T-helper 17 cell (primary cell): ENCODE results near the gene CDH4. TPM values are rescaled to one million over a fixed set of nuclear protein-coding genes. Genes with fewer than 3 reads are reported as not detected.

ENCODE experiments used
- ATAC-seq: fragments of 150-1000 bp; cut with Tn5 transposase; 2 replicates; pipeline ENCODE4 v1.10.0; 2021; ENCODE audit warnings: mild to moderate bottlenecking, moderate library complexity
- DNase-seq, 3 donors: peaks; one replicate each; pipeline versions ENCODE4 v3.0.0 to v3.0.0-alpha.2; 2020 to 2021
- H3K9me3 ChIP-seq: one replicate; pipeline ENCODE4 v1.7.0; 2013; ENCODE audit warnings: low read length, mild to moderate bottlenecking; ENCODE audit not compliant: control insufficient read depth, poor library complexity, severe bottlenecking
- H3K27ac Mint-ChIP-seq: one replicate; pipeline ENCODE4 v1.8.0; 2022; ENCODE audit warnings: mild to moderate bottlenecking, moderate library complexity, mixed read lengths
- H3K27me3 Mint-ChIP-seq: one replicate; pipeline ENCODE4 v1.8.0; 2022; ENCODE audit warnings: mixed read lengths
- H3K36me3 Mint-ChIP-seq: one replicate; pipeline ENCODE4 v1.8.0; 2022; ENCODE audit warnings: low read depth, mixed read lengths
- H3K4me1 Mint-ChIP-seq: one replicate; pipeline ENCODE4 v1.8.0; 2022; ENCODE audit warnings: mild to moderate bottlenecking, mixed read lengths
- H3K4me3 Mint-ChIP-seq: one replicate; pipeline ENCODE4 v1.8.0; 2022; ENCODE audit warnings: mild to moderate bottlenecking, moderate library complexity, mixed read lengths
- total RNA-seq, 4 donors: library from RNA in 2 of 4; stranded (reverse) in 2 of 4; gene quantifications; one replicate each; pipeline ENCODE4 v1.2.3 and lab custom pipeline; 2022 to 2026

Gene CDH4
- total RNA-seq, 2 donors from 2014 or later, result 0.55 to 0.67 TPM

DNA sequence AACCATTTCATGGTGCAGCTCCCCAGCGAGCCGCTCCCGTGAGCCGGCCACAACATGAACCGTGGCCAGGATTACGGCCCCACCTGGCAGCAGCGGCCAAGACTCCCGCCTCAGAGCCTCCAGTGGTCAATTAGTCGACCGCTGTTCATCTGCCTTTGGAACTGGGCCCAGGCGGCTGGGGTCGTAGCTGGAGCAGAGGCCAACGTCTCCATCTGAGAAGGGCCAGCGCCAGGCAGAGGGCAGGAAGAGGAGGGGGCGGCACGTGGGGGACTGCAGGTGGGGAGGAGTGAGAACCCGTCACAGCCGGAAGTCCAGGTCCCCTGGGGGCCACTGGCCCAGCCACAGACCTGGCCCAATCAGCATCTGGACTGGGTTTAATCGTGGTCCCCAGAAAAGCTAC, 629.4 kb downstream of the CDH4 start:
- H3K36me3 Mint-ChIP-seq, result no peaks in the 10 kb centered on the region
- no peak for DNase-seq
- H3K9me3 ChIP-seq, result no peaks in the 10 kb centered on the region
- no peak overlapping the region for H3K4me3 Mint-ChIP-seq
- H3K27me3 Mint-ChIP-seq, result peaks cover 21% of the 10 kb centered on the region
- ATAC-seq, result no peak
- H3K4me1 Mint-ChIP-seq, result peaks cover 3% of the 10 kb centered on the region
- no peak overlapping the region for H3K27ac Mint-ChIP-seq

DNA sequence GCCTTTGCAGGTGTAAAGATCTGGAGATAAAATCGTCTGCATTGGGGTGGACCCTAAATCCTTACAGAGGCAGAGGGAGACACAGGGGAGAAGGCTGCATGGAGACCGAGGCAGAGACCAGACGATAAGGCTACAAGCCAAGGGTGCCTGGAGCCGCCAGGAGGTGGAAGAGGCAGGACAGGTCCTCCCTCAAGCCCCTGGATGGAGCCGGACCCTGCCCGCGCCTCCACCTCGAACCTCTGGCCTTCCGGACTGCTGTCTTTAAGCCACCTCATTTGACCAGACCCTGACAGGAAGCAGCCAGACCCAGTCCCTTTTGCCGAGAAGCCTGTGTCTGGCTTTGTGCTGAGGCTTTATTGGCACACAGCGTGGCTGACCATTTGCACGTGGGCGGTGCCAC, 629.8 kb downstream of the CDH4 start:
- Mint-ChIP-seq H3K4me3 (no peak overlapping the region), H3K36me3 (no peaks in the 10 kb centered on the region), H3K4me1 (peaks cover 3% of the 10 kb centered on the region), H3K27me3 (peaks cover 21% of the 10 kb centered on the region), H3K27ac (no peak overlapping the region)
- ATAC-seq (no peak), DNase-seq (no peak)
- no peaks in the 10 kb centered on the region for H3K9me3 ChIP-seq

DNA sequence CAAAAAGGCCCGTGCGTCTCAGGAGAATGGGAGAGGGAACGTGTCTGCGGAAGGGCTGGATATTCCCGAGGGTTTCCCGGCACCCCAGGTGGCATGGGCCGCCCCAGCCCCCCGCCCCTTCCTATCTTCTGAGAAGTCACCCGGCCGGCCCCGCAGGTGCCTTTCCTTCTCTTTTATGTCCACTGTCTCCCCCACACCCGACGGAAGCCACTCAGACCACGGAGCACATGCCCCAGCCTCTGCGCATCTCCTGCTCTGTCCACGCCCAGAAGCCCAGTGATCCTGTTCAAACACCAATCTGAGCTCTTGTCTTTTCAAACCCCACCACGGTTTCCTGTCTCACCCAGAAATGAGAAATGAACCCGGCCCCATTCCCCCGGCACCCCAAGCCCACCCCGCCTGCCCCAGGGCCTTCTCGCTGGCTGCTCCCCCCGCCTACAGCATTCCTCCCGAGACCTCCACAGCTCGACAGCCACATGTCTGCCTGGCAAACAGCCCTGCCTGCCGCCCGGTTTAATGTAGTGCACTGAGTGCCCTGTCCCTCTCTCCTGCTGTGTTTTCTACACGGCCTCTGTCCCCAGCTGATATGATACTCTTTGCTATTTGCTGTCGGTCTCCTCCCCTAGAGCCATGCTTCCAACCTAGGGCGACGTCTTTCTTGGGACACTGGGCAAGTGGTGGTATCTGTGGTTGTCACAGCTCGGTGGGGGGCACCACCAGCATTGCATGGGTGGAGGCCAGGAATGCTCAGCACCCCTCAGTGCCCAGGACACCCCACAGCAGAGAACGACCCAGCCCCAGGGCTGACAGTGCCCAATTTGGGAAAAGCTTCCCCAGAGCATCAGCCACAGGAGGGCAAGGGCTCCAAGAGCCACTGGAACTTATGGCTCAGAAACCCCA, 630.9 kb downstream of the CDH4 start:
- DNase-seq (no peak), ATAC-seq (no peak)
- H3K27ac Mint-ChIP-seq, result no peak overlapping the region
- peaks cover 21% of the 10 kb centered on the region for H3K27me3 Mint-ChIP-seq
- no peaks in the 10 kb centered on the region for H3K9me3 ChIP-seq
- peaks cover 5% of the 10 kb centered on the region for H3K4me1 Mint-ChIP-seq
- H3K4me3 Mint-ChIP-seq, result no peak overlapping the region
- no peaks in the 10 kb centered on the region for H3K36me3 Mint-ChIP-seq

DNA sequence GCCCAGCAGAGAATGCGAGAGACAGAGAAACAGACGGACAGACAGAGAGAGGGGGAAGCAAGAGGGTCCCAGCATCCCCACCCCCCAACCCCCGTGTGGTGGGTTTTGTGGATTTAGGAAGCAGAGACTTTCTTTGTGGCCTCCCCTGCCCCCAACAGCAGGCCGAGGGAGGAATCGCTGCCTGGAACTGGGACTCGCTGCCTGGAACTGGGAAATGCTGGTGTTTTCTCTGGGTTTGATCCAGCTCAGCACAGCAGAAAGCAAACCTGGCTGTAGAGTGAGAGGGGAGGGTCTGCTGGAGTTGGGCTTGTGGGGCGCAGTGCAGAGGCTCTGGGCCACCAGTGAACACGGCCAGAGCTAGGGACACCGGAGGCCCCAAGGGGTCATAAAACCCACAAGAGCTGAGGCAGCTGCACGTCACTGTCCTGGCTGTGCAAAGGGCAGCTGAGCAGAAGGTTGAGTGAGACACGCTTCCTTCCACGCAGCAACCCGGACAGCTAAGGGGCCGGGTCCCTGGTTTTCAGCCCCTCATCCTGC, 631.9 kb downstream of the CDH4 start:
- no peak overlapping the region for H3K4me3 Mint-ChIP-seq
- H3K9me3 ChIP-seq, result no peaks in the 10 kb centered on the region
- peaks cover 21% of the 10 kb centered on the region for H3K27me3 Mint-ChIP-seq
- H3K4me1 Mint-ChIP-seq, result peaks cover 5% of the 10 kb centered on the region
- no peak for DNase-seq
- no peak overlapping the region for H3K27ac Mint-ChIP-seq
- ATAC-seq, result no peak
- no peaks in the 10 kb centered on the region for H3K36me3 Mint-ChIP-seq

DNA sequence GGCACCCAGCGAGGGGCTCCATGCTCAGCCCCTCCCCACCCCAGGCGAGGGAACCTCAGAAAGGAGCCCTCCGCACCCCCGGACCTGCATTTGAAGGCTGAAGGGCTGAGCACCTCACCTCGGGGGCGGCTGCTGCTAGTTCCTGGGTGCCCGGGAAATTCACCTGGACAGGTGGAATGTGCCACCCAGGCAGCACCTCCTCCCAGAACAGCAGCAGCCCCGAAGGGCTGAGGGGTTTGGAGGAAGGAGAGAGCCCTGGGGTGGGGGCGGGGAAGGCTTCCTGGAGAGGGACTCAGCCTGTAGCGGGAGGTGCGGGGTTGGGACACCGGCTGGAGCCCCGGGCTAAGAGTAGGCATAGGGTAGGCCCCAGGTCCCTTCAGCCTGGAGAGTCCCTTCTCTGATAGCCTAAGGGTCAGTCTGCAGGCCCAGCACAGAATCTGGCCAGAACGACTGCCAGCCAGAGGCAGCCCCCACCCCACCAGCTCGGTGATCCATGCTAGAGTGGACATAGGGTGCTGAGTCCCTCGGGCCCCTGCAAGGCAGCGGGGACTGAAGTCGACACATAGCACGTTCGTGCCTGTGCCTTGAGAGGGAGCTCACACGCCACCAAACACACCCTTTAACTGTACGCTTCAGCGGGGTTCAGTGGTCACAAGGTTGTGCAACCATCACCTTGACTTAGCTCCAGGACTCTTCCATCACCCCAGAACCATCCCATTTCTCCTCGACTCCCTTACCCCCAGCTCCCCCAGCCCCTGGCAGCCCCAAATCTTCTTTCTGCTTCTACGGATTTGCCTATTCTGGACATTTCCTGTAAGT, 632.7 kb downstream of the CDH4 start:
- peaks cover 5% of the 10 kb centered on the region for H3K4me1 Mint-ChIP-seq
- H3K4me3 Mint-ChIP-seq, result no peak overlapping the region
- H3K27ac Mint-ChIP-seq, result no peak overlapping the region
- ATAC-seq, result no peak
- DNase-seq, result no peak
- H3K27me3 Mint-ChIP-seq, result peaks cover 21% of the 10 kb centered on the region
- no peaks in the 10 kb centered on the region for H3K9me3 ChIP-seq
- H3K36me3 Mint-ChIP-seq, result no peaks in the 10 kb centered on the region

DNA sequence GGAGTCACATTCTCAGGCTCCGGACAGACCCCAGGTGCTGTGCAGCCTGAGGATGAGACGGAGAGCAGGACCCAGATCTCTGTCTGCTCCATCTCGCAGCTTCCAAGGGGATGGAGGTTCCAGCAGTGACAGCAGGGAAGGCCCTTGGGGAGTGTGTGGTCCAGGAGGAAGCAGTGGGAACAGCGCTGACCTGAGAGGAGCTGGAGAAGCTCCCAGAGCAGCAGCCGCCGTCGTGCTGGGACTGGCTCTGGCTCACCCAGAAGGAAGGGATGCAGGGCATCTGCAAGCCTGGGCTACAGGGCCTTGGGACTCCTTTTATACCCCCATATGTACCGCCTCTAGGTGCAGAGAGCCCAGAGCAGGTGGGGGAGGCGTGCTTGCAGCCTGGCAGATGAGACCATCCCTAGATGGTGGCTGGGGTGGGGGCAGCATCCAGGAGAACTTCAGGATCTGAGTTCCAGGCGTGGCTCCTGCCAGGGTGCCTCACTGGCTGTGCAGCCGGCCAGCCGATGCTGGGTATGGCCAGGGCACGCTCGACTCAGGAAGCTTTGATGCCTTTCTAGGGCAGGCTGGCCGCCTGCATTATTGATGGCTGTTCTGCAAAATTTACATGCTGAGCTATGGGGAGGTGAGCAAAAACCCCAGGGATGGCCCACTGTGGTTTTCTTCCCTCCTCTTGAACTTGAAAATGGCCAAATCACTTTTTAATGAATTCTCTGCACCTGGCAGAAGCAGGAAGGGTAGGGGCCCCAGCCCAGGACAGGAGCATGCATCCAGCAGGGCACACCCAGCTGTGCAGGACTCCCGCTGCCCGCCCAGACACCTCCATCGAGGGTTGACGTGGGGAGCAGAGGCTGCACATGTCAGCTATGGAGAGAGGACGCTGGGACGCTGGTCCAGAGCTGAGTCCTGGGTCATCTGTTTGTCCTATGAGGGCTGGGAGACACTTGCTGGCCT, 634.0 kb downstream of the CDH4 start:
- no peak overlapping the region for H3K4me3 Mint-ChIP-seq
- H3K27ac Mint-ChIP-seq, result no peak overlapping the region
- peaks cover 5% of the 10 kb centered on the region for H3K4me1 Mint-ChIP-seq
- H3K36me3 Mint-ChIP-seq, result no peaks in the 10 kb centered on the region
- peaks cover 21% of the 10 kb centered on the region for H3K27me3 Mint-ChIP-seq
- ATAC-seq, result no peak
- no peak for DNase-seq
- no peaks in the 10 kb centered on the region for H3K9me3 ChIP-seq

DNA sequence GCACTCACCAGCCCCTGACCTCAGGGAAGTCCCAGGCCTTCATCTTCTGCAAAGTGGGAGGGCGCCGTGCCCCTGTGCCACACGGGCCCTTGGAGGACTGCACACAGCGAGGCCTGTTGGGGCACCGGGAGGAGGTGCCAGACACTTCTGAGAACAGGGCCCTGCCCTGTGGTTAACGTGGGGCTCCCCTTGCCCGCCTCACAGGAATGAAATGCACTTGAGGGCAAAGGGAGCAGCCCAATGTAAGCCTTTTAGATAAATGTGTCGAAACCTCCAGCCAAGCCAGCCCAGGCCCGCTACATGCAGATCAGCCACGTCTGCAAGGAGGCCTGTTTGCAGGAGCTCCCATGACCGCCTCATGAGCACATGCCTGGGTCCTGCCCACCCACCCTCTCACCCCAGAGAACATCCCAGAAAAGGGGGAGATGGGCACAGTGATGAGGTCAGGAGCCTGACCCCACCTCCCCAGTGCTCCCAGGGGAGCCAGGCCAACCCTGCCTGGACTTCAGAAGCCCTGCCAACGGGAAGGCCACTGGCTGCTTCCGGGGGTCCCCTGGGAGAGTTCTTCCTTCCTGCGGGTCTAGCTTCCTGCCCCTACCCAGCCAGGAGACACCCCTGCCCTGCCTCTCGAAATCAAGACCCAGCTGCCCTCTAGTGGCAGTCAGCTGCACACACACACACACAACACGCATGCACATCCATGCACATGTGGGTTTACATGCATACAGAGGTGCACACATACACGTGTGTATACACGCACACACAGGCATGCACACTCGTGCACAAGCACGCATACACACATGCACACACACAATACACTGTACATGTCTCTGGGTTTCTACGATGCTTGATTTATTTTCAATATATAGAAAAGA, 634.9 kb downstream of the CDH4 start:
- Mint-ChIP-seq H3K27ac (no peak overlapping the region), H3K4me3 (no peak overlapping the region), H3K4me1 (peaks cover 5% of the 10 kb centered on the region), H3K36me3 (no peaks in the 10 kb centered on the region), H3K27me3 (peaks cover 18% of the 10 kb centered on the region)
- ATAC-seq, result peak; percentile 46
- H3K9me3 ChIP-seq, result no peaks in the 10 kb centered on the region
- DNase-seq, result no peak

DNA sequence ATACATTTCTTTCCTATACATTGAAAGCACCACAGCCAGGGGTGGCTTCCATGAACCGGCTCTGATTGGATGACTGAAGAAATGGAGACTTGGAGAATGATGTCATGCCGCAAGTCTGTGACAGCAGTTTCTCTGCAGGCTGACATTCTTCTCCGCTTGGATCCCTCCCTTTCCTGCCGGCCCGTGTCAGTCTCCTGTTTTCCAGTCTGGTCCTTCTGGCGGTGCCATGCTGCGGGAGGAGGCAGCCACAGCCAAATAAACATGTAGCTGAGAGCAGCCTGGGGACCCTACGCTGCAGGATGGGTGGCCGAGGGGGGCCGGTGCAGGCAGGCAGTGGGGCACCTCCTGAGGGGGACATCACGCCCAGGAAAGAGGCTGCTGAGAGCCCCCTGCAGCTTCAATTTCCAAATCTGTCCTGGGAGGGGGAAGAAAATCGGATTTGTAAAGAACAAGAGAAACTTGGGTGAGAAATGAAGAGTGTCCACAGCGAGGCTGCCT, 635.6 kb downstream of the CDH4 start:
- no peak for ATAC-seq
- Mint-ChIP-seq H3K4me3 (no peak overlapping the region), H3K27ac (no peak overlapping the region), H3K27me3 (peaks cover 16% of the 10 kb centered on the region), H3K4me1 (peaks cover 5% of the 10 kb centered on the region), H3K36me3 (no peaks in the 10 kb centered on the region)
- no peak for DNase-seq
- H3K9me3 ChIP-seq, result no peaks in the 10 kb centered on the region

DNA sequence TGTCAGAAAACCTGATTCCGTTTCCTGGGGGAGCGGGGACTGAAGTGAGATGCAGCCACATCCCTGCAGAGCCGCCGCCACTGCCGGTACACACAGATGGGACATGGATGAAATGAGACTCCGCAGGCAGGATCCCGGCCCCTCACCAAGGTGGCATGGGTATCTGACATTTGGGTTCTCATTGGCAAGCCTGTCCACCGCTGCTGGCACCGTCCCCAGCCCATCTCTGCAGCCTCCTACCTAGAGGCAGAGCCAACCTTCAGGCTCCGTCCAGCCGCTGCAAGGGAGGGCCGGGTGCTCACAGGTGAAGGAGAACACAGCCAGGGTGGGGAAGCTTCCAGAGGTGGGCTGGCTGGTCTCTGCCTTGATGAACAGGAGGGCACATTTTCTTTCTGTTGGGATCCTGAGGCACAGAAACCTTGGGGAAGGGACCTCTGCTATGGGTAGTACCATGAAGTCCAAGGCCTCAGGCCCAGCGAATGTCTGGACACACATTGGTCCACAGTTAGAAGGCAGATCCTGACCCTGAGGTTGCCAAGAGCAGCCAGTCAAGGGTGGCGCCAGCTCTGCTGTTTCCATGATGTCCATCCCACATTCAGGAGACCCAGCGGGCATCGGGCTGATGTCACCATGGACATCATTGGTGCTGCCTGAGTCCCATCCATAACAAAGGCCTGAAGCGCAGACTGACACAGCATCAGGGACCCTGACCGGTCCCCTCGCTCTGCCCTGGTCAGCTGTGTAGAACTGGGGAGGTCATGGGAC, 636.2 kb downstream of the CDH4 start:
- ATAC-seq (no peak), DNase-seq (no peak)
- Mint-ChIP-seq H3K4me1 (peaks cover 2% of the 10 kb centered on the region), H3K27ac (no peak overlapping the region), H3K27me3 (peaks cover 9% of the 10 kb centered on the region), H3K4me3 (no peak overlapping the region), H3K36me3 (no peaks in the 10 kb centered on the region)
- no peaks in the 10 kb centered on the region for H3K9me3 ChIP-seq

DNA sequence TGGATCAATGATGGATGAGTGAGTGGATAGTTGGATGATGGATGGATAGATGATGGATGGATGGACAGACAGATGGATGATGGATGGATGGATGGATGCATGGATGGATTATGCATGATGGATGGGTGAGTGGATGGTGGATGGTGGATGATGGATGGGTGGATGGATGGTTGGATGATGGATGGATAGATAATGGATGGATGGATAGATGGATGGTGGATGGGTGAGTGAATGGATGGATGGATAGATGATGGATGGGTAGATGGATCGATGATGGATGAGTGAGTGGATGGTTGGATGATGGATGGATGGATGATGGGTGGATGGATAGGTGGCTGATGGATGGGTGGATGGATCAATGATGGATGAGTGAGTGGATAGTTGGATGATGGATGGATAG, 637.6 kb downstream of the CDH4 start:
- ATAC-seq, result no peak
- H3K27me3 Mint-ChIP-seq, result no peaks in the 10 kb centered on the region

DNA sequence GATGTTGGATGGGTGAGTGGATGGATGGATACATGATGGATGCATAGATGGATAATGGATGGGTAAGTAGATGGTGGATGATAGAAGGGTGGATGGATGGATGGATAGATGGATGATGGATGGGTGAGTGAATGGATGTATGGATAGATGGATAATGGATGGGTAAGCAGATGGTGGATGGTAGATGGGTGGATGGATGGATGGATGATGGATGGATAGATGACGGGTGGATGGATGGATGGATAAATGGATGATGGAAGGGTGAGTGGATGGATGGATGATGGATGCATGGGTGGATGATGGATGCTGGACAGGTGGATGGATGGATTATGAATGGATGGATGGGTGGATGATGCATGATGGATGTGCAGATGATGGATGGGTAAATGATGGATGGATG, 638.1 kb downstream of the CDH4 start:
- DNase-seq (no peak), ATAC-seq (no peak)
- no peaks in the 10 kb centered on the region for H3K36me3 Mint-ChIP-seq
- H3K27ac Mint-ChIP-seq, result no peak overlapping the region
- H3K4me1 Mint-ChIP-seq, result peaks cover 2% of the 10 kb centered on the region
- H3K27me3 Mint-ChIP-seq, result no peaks in the 10 kb centered on the region
- H3K4me3 Mint-ChIP-seq, result no peak overlapping the region
- no peaks in the 10 kb centered on the region for H3K9me3 ChIP-seq

More for the DNA sequence above, 637.6 kb downstream of the CDH4 start:
- peaks cover 2% of the 10 kb centered on the region for H3K4me1 Mint-ChIP-seq
- no peak for DNase-seq
- no peak overlapping the region for H3K27ac Mint-ChIP-seq
- H3K9me3 ChIP-seq, result no peaks in the 10 kb centered on the region
- H3K36me3 Mint-ChIP-seq, result no peaks in the 10 kb centered on the region
- H3K4me3 Mint-ChIP-seq, result no peak overlapping the region
